Activated CD4-positive, CD25-positive, alpha-beta regulatory T cell treated with anti-CD3 and anti-CD28 coated beads, Interleukin-2, amount 50 U/mL, for 16 hours (primary cell): ENCODE data around the gene SAYSD1.

Experiments
- DNase-seq: peaks from one replicate; pipeline ENCODE4 v3.0.0-alpha.2; 2020; ENCODE audit warnings: low read depth, low spot score

The SAYSD1 gene

DNA sequence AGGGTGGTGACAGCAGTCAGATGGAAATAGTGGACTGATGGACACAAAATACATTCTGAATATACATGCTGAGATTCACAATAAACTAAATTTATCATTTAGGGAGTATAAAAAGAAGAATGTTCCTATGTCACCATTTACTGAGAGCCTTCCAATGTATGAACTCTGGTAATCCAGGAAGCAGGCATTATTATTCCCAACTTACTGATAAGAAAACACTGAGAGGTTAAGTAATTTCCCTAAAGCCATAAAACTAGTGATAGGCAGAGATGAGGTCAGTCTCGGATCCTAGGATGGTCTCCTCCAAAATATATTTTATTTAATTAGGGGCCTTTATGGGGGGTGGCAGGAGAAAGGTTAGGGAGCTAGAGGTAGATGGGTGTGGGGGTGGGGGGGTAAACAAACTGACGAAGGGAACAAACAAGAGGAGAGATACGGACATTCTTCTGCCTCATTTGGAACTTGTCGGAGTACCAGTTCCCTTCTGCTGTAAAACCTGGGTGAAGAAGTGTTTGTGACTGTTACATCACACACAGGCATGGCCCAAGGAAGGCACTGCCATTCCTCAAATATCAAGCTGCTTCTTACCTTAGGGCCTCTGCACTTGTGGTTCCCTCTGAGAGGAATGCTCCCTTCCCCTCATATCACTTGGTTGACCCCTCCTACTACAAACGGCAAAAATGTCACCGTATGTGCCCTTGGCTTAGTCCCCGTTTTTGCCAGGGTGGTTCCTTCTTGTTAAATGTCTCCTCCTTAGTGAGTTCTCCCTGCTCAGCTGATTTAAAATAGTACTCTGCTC is 6.7 kb downstream of the SAYSD1 start:
- no peak for DNase-seq

DNA sequence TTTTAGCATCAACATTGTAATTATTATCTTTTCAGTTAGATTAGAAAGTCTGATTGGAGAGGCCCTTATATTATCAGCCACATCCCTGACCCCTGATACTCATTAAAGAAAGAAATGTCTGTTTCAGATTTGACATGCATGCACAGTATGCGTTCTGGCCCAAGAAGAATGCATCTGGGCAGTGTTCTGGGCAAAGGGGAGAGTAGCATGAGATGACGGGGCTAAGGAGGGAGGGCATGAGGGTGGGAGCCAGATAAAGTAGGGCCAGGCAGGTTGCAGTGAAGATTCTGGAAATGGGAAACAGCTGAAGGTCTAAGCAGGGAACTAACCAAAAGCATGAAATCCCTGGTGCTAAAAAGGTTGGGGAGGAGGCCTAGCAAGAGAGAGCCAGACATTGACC is 7.3 kb downstream of the SAYSD1 start:
- no peak for DNase-seq

DNA sequence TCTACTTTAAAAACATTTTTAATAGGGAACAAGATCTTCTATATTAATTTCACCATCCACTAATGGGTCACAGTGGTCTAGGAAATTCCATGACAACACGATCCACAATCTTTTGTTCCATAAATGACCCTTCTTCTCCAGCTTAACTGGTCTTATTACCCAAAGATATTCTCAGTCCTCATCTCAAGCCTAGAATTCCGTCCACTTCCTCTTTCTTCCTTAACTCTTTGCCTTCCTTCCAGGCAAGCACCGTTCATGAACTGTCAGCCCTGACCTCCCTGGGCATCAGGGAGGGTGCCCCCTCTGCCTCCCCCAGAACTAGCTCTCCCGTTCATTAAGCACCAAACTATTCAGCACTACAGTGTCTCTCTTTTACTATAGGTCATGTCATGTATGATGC is 8.0 kb downstream of the SAYSD1 start:
- DNase-seq: no peak

DNA sequence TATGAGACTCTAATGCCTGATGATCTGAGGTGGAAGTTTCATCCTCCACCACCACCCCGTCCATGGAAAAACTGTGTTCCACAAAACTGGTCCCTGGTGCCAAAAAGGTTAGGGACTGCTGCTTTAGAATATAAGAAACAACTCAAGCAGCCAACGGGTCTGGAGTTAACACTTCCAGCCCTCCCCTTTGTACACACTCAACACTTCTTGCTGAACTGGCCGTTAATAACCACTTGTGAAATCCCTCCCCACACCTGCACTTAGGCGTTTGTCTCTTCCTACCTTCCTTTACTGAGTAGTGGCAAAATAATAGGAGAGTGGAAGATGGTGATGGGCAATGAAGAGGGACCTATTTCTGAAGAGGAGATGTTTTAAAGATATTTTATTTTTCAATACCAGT is 10.5 kb downstream of the SAYSD1 start:
- DNase-seq: no peak

DNA sequence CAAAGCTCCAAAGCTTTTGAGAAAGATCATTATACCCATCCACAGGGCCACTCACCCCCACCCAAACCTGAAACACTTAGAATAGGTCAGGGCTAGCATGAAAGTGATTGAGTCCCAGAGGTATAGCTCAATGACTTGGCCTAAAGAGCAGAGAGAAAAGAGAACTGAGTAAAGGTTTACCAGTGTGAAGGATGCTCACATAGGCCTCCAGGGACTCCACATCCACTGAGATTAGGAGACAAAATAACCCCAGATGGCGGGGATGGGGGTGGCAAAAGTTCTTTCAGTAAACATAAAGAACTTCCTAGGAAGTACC is 12.2 kb downstream of the SAYSD1 start:
- DNase-seq: no peak

DNA sequence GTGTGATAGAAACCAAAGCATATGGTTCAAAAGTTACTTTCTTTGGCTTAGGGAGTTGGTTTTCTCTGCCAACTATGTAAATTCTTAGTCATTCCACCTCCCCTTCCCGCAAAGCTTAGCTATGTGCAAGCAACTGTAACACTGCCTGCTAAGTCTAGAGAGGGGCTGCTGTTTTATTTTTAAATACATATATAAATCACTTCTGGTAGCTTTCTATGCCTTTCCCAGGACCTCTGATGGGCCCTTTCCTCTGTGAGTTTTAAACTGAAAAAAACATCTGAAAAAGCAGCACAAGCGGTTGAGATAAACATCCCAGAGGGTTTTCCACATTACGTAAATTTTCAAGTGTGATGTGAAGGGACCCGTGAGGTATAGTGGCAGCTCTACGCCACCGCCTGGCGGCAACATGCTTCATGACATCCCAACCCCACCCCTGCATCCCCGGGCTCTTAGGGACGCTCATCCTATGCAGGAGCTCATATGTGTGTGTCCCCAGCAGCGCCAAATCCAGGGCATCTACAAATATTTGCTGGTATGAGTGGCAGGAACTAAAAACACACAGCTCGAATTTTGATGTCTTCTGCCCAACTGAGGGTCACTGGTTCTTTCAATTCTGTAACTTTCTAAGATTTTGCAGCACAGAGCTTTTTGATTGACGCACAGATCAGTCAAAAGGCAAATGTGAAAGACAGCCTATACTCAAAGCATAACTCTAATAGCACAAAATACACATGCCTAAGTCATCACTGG is 12.7 kb downstream of the SAYSD1 start:
- DNase-seq: no peak

DNA sequence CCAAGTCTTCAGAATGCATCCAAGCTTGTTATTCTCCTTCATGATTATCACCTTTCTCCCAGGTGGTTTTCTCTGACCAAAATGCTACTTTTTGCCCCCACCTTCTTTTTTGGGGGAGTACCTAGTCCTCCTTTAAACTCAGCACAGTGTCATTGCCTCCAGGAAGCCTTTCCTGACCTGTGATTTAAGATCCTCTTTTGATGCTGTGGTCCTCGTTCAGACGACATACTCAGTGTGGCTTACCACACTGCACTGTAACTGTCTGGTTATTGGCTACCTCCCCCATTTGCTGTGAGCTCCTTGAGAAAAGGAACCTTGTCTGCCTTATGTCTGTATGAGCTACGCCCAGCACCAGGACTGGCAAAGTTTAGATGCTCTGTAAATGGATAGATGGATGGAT is 14.6 kb downstream of the SAYSD1 start:
- DNase-seq: no peak

DNA sequence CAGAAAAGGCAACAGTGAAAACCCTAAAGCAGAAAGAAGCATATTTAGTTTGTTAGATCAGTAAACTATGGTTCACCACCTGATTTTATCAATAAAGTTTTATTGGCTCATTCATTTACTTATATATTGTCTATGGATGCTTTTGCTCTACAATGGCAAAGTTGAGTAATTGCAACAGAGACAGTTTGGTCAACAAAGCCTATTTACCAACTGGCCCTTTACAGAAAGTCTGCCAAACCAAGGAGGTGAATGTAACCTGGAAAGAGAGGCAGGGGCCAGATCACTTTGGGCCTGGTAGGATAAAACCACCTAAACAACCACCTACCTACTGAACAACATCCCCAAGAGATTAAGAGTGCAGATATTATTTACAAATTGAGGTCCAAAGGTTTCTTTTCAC is 19.4 kb downstream of the SAYSD1 start:
- DNase-seq: no peak

DNA sequence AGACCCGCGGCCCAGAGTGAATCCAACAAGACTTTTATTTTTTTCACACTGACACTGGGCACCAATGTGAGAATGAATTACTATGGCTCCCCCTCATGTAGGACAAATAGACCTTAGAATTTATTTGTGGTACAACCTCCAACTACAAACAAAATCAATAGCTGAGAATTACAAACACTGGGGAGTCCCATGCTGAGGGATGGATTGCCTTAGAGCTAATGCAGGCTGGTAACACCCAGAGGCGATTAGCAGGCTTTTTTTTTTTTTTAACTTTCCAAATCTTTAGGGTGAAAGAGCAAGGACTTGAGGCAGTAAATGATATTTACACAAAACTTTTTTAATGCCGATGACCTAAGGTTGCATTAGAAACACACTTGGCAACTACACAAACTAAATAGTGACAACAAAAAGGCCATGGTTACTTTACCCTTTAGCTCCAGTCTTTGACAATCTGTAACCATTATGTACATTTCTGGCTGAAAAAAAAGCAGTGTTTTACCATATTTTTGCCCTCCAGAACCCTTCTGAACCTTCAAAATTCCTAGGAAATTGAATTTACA is 21.8 kb downstream of the SAYSD1 start:
- no peak for DNase-seq

DNA sequence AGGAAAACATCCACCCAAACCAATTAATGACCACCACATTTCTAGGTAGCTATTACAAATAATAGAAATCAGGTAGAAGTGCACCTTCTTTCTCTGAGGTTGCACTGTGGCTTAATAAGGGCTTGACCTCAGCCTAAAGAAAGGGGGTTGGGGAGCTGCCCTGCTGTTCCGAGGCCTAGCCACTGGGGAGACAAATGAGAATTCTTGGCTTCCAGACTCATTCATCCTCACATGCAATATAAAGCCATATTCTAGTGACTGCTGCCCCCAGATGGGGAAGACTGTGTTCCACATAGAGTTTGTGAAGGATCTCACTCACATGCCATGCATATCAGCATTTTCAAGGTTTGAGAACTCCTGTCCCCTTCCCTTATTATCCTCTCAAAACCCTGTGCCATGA is 22.9 kb downstream of the SAYSD1 start:
- DNase-seq: no peak

DNA sequence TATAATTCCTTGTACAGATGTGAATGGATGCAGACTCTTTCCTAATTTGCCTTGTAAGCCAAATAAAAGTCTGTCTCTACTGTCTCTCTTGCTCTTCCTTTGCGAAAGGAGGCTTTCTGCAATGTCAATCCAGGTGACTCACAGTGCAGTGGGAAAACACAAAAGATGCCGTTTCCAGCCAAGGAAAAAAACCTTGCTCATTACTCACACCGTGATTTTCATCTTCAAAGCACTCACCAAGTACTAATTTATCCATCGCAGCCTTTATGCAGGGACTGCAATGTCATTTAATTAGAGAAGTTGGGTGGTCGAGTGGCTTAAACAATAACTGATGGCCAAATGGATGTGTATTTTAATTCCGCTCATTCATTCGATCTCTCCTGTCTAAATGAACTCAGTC is 23.8 kb downstream of the SAYSD1 start:
- no peak for DNase-seq

DNA sequence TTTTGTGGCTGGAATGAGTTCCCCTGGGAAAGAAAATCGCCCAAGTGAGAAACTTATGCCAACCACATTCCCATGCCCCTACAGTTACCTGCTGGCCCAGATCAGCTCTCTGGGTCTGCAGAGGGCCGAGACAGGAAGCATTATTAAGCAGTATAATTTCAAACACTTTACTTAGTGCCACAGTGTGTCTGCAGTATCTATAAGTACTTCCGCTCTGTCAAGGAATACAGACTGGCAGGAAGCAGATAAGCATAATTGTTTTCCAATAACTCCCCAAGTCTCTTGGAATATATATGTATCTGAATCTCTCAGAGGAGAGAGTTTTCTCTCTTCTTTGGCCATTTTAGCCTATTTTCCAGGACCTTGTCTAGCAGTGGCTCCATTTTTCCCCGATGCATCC is 24.9 kb downstream of the SAYSD1 start:
- DNase-seq: no peak

DNA sequence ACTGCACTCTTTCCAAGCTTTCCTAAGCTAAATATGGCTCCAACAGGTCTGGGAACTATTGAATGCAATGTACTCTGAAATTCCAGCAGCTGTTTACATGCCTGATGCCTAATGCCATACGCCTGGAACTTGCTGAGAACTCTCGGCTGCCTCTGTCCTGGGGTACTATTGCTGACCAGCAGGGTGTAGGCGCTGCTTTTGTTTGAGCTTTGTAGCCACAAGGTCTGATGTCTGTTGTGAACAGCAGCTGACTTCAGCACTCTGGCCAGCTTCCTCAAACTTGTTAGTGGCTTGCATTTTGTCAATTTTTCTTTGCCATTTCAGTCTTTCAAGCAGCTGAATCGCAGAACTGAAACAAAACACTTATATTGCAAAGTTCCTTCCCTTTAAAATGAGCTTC is 26.7 kb downstream of the SAYSD1 start:
- DNase-seq: no peak

DNA sequence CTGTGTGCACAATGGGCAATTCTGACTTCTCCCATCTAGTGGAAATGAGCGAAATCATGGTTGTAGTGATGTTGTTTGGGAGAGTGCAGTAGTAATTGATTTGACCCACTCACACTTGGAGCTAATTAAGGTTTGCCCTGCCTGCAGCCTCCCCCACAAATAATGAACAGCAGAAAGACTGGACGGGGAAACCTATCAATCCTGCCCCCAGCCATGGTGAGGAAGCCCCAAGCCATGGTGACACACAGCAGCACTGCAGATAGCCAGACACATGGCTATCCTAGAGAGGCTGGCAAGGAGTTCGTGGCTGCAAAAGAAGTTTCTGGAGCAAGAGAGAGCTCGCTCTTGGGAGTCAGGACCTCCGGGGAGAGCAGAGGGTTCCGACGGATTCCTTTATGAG is 27.8 kb downstream of the SAYSD1 start:
- no peak for DNase-seq

DNA sequence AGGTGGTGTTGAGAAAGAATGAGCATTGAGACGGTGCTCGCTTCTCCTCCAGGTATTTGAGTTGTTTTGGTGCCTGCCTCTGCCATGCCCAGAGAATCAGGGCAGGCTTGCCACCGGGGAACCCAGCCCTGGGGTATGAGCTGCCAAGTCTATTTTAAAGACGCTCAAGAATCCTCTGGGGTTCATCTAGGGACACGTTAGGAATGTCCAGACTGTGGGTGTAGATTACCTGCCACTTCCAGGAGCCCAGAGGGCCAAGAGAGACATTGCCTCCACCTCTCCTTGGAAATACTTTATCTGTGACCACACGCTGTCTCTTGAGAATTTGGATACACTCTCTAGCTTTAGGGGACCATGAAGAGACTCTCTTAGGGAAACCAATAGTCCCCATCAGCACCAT is 28.3 kb downstream of the SAYSD1 start:
- no peak for DNase-seq

DNA sequence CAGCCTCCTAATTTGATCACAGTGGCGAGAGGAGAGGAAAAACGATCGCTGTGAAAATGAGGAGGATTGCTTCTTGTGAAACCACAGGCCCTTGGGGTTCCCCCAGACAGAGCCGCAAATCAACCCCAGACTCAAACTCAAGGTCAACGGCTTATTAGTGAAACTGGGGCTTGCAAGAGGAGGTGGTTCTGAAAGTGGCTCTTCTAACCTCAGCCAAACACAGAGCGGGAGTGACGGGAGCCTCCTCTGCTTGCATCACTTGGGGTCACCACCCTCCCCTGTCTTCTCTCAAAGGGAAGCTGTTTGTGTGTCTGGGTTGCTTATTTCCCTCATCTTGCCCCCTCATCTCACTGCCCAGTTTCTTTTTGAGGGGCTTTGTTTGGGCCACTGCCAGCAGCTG is 28.7 kb downstream of the SAYSD1 start:
- DNase-seq: no peak

DNA sequence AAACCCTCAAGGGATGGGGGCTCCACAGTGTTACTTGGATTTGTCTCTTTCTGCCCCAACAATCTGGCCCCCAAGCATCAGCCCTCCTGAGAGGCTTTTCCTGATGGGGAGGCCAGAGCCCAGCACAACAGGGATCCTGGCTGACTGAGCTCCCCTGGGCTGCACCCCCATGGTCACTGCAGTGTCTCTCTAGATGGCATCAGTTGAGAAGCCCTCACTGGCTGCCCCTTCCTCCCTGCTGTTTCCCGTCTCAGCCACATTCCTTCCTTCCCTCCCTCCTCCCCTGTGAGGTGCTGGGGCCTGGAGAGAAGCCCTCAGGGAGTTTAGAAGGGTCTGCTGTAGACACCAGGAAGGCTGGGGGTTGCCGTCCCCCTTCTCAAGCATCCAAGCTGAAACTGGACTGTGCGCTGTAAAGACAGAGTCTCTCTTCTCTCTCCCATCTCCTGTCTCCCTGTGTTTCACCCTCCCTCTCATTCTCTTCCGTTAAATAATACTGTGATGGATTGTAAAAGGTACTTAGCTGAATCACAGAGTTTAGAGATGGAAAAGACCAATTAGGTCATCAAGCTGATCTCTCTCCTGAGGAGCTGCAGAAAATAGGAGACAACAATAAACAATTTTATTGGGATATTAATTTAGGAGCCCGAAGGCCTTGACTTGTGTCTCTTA is 29.7 kb downstream of the SAYSD1 start:
- DNase-seq: no peak

DNA sequence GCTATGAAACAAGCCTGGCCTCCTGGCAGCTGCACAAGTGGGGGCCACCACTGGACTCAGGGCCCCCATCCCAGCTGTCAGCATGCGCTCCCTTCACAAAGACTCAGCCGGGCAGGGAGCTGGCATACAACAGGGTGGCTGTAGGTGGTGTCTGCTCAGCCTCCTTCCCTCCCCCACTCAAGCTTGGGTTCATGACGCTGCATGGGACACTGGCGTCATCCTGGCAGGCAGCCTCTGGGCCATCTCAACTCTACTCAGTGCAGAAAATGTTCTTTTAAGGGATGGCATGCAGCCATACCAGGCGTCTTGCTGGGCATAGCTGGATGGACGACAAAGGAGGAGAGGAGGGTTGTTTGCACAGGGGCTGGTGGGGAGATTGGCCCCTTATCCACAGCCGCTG is 30.5 kb downstream of the SAYSD1 start:
- no peak for DNase-seq

DNA sequence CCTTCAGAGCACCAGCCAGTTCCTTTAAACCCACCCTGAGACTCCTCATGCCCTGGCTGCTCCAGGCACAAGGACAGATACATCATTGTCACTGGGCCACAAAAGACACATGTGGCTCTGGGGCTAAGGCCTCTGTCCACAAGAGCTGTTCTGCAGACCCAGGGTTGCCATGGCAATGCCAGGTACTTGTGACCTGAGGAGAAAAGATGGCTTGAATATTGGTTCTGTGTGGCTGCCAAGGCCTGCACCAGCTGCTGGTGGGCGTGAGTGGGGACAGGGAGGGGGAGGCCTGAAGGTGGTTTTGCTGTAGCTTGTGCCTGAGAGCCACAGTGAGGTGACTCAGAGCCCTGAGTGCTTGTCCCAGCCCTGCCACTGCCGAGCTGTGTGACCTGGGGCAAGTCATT is 31.8 kb downstream of the SAYSD1 start:
- no peak for DNase-seq

DNA sequence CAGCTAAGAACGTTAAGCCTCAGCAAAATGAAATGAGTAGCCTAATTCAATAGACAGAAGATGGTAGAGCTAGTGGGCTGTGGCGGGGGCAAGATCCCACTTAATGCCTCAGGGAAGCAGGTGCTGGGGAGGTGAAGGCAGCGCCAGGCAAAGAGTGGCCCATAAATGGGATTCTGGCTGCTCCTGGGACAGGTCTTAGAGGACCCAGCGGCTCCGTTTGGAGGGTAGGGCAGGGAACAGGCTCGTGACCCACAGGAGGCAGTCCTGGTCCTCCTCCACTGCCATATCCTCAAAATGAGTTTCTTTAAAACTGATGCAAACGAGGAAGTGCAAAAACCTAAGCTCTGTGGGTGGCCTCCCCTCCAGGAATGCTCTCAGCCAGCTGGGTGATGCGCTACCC is 32.7 kb downstream of the SAYSD1 start:
- no peak for DNase-seq

DNA sequence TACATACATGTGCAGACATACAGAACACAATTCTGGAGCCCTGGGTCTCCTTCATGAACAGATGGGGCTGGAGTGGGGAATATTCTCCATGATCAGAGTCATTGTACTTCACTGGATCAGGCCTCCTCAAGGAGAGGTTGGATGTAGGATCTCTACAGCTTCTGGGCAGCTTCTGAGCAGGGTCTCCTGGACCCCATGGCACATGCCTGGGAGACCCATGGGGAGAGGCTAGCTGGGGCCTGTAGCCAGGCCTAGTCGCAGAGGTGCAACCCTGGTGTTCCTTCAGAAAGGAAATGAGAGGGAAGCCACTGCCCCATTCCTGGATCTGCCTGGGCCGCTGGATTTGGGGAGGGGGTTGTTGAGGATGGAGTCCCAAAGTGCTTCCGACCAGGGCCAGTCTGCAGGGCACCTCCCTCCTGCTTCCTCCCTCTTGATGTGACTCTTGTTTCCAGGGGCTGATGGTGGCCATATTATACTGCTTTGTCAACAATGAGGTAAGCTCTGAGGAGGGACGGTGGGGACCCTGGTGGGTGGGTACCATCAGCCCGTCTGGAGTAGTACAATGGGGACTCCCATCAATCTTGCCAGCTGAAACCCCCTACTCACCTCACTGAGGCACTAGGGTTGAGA is 34.6 kb downstream of the SAYSD1 start:
- no peak for DNase-seq
